NCI-H1694 treated with DMSO at 0.1 percent for 48 hours (cell line): ENCODE measurements around the gene PRKCH.

ENCODE experiments used
- DNase-seq: peaks from one replicate; lab custom pipeline; 2025; lab: John Stamatoyannopoulos, UW

PRKCH gene

GRCh38 chr14:61321385-61322010 lies at the start of gene PRKCH:
Gene PRKCH, plus strand, starts transcription at chr14:61321579. Its CDS starts 523 bp downstream, at chr14:61322102.
- DNase-seq = peak; percentile 26

GRCh38 chr14:61277232-61277631 lies 44.1 kb upstream of the PRKCH start:
- no peak for DNase-seq

GRCh38 chr14:61277784-61278183 lies 43.6 kb upstream of the PRKCH start:
- no peak for DNase-seq

GRCh38 chr14:61279082-61279481 lies 42.3 kb upstream of the PRKCH start:
- DNase-seq = no peak

GRCh38 chr14:61280092-61280525 lies 41.3 kb upstream of the PRKCH start:
- no peak for DNase-seq

GRCh38 chr14:61280526-61281185 lies 40.7 kb upstream of the PRKCH start:
- no peak for DNase-seq

- DNase-seq = no peak
Observed at GRCh38 chr14:61281186-61281947, 40.0 kb upstream of the PRKCH start, which contains the start of gene TMEM30B. Gene TMEM30B, minus strand, starts transcription at chr14:61281338. Its CDS starts 191 bp downstream, at chr14:61281147.

GRCh38 chr14:61281948-61282275 lies 39.5 kb upstream of the PRKCH start:
- no peak for DNase-seq

GRCh38 chr14:61282746-61283145 lies 38.6 kb upstream of the PRKCH start:
- DNase-seq = no peak

- DNase-seq = no peak
Observed at GRCh38 chr14:61284001-61284400, 37.4 kb upstream of the PRKCH start.

- DNase-seq = no peak
Observed at GRCh38 chr14:61285364-61285763, 36.0 kb upstream of the PRKCH start.

GRCh38 chr14:61287196-61287595 lies 34.2 kb upstream of the PRKCH start:
- no peak for DNase-seq

GRCh38 chr14:61288228-61288627 lies 33.2 kb upstream of the PRKCH start:
- no peak for DNase-seq

GRCh38 chr14:61288720-61289119 lies 32.7 kb upstream of the PRKCH start:
- no peak for DNase-seq

GRCh38 chr14:61290701-61291100 lies 30.7 kb upstream of the PRKCH start:
- peak; percentile 31 for DNase-seq

GRCh38 chr14:61296151-61296550 lies 25.2 kb upstream of the PRKCH start:
- DNase-seq = no peak

GRCh38 chr14:61296719-61297502 lies 24.5 kb upstream of the PRKCH start:
- DNase-seq = peak; percentile 54

GRCh38 chr14:61297581-61297980 lies 23.8 kb upstream of the PRKCH start:
- no peak for DNase-seq

GRCh38 chr14:61298824-61299223 lies 22.6 kb upstream of the PRKCH start:
- DNase-seq = no peak

- DNase-seq = no peak
Observed at GRCh38 chr14:61300209-61300608, 21.2 kb upstream of the PRKCH start.

GRCh38 chr14:61300754-61301153 lies 20.6 kb upstream of the PRKCH start:
- DNase-seq = no peak

- DNase-seq = no peak
Observed at GRCh38 chr14:61304688-61305087, 16.7 kb upstream of the PRKCH start.
